Effector memory CD8-positive, alpha-beta T cell (primary cell): ENCODE measurements around the gene SAP30.

ENCODE experiments used
- ATAC-seq: fragments of 150-1000 bp; cut with Tn5 transposase; replicated peaks from 2 replicates; pipeline ENCODE4 v1.10.0; 2021; ENCODE audit warnings: mild to moderate bottlenecking, moderate library complexity
- DNase-seq, 3 experiments: peaks; one replicate each; pipeline ENCODE4 v3.0.0; 2021
- H3K27ac Mint-ChIP-seq, 2 donors: one replicate each; pipeline ENCODE4 v1.8.0; 2022; ENCODE audit warnings: mild to moderate bottlenecking in 2 of 2, mixed read lengths in 2 of 2, moderate library complexity in 2 of 2
- H3K27me3 Mint-ChIP-seq, 2 donors: one replicate each; pipeline ENCODE4 v1.8.0; 2022; ENCODE audit warnings: mixed read lengths in 2 of 2
- H3K36me3 Mint-ChIP-seq: one replicate; pipeline ENCODE4 v1.8.0; 2022; ENCODE audit warnings: mild to moderate bottlenecking, moderate library complexity, mixed read lengths; ENCODE audit not compliant: insufficient read depth
- H3K4me1 Mint-ChIP-seq, 2 donors: one replicate each; pipeline ENCODE4 v1.8.0; 2022; ENCODE audit warnings: low read depth in 2 of 2, mixed read lengths in 2 of 2
- H3K4me3 Mint-ChIP-seq, 2 donors: one replicate each; pipeline ENCODE4 v1.8.0; 2022; ENCODE audit warnings: mild to moderate bottlenecking in 2 of 2, mixed read lengths in 2 of 2, moderate library complexity in 2 of 2
- H3K9me3 Mint-ChIP-seq, 2 donors: one replicate each; pipeline ENCODE4 v1.8.0; 2022; ENCODE audit warnings: mixed read lengths in 2 of 2

SAP30 gene

GRCh38 chr4:173380987-173381386 is 10.2 kb downstream of the SAP30 start:
- Mint-ChIP-seq H3K4me1 (peaks cover 0 to 2% of the 10 kb centered on the region in 2 donors), H3K27me3 (no peaks in the 10 kb centered on the region), H3K36me3 (no peaks in the 10 kb centered on the region), H3K4me3 (no peak overlapping the region), H3K9me3 (no peaks in the 10 kb centered on the region), H3K27ac (no peak overlapping the region)
- ATAC-seq: no peak
- no peak for DNase-seq

- Mint-ChIP-seq H3K27me3 (no peaks in the 10 kb centered on the region), H3K27ac (no peak overlapping the region), H3K4me1 (peaks cover 0 to 2% of the 10 kb centered on the region in 2 donors), H3K36me3 (no peaks in the 10 kb centered on the region), H3K4me3 (no peak overlapping the region), H3K9me3 (no peaks in the 10 kb centered on the region)
- DNase-seq (no peak), ATAC-seq (no peak)
Observed at GRCh38 chr4:173381610-173382009, 10.9 kb downstream of the SAP30 start.

GRCh38 chr4:173382349-173382748 is 11.6 kb downstream of the SAP30 start:
- Mint-ChIP-seq H3K27me3 (no peaks in the 10 kb centered on the region), H3K27ac (no peak overlapping the region)
- ATAC-seq: no peak

GRCh38 chr4:173386751-173387150 is 16.0 kb downstream of the SAP30 start:
- H3K27me3 Mint-ChIP-seq: no peaks in the 10 kb centered on the region
- H3K9me3 Mint-ChIP-seq: no peaks in the 10 kb centered on the region
- no peak overlapping the region for H3K27ac Mint-ChIP-seq
- no peaks in the 10 kb centered on the region for H3K4me1 Mint-ChIP-seq
- no peak for DNase-seq
- no peak for ATAC-seq
- peaks cover 3% of the 10 kb centered on the region for H3K36me3 Mint-ChIP-seq
- no peak overlapping the region for H3K4me3 Mint-ChIP-seq

More at GRCh38 chr4:173382349-173382748, 11.6 kb downstream of the SAP30 start:
- no peak overlapping the region for H3K4me3 Mint-ChIP-seq
- no peaks in the 10 kb centered on the region for H3K9me3 Mint-ChIP-seq
- H3K4me1 Mint-ChIP-seq: peaks cover 0 to 2% of the 10 kb centered on the region in 2 donors
- DNase-seq: no peak
- H3K36me3 Mint-ChIP-seq: no peaks in the 10 kb centered on the region

- Mint-ChIP-seq H3K9me3 (no peaks in the 10 kb centered on the region), H3K36me3 (peaks cover 3% of the 10 kb centered on the region)
Observed at GRCh38 chr4:173391701-173392100, 20.9 kb downstream of the SAP30 start.

GRCh38 chr4:173397604-173398003 is 26.9 kb downstream of the SAP30 start:
- H3K27ac Mint-ChIP-seq: no peak overlapping the region
- H3K9me3 Mint-ChIP-seq: no peaks in the 10 kb centered on the region

More at GRCh38 chr4:173391701-173392100, 20.9 kb downstream of the SAP30 start:
- DNase-seq (no peak), ATAC-seq (no peak)
- Mint-ChIP-seq H3K27me3 (no peaks in the 10 kb centered on the region), H3K4me3 (no peak overlapping the region), H3K27ac (no peak overlapping the region), H3K4me1 (no peaks in the 10 kb centered on the region)

GRCh38 chr4:173398220-173398619 is 27.5 kb downstream of the SAP30 start:
- Mint-ChIP-seq H3K36me3 (no peaks in the 10 kb centered on the region), H3K27ac (no peak overlapping the region), H3K4me3 (no peak overlapping the region), H3K9me3 (no peaks in the 10 kb centered on the region), H3K27me3 (no peaks in the 10 kb centered on the region), H3K4me1 (no peaks in the 10 kb centered on the region)
- DNase-seq (no peak), ATAC-seq (no peak)

More at GRCh38 chr4:173397604-173398003, 26.9 kb downstream of the SAP30 start:
- H3K4me1 Mint-ChIP-seq: no peaks in the 10 kb centered on the region
- ATAC-seq: no peak
- no peaks in the 10 kb centered on the region for H3K36me3 Mint-ChIP-seq
- DNase-seq: no peak
- H3K27me3 Mint-ChIP-seq: no peaks in the 10 kb centered on the region
- no peak overlapping the region for H3K4me3 Mint-ChIP-seq

GRCh38 chr4:173398779-173399415 is 28.1 kb downstream of the SAP30 start, which contains the start of gene SCRG1:
Gene SCRG1 (minus strand): TSS chr4:173399116. CDS start chr4:173391414, 7,702 bp downstream.
- Mint-ChIP-seq H3K4me1 (no peaks in the 10 kb centered on the region), H3K27ac (no peak within 1 kb of the TSS), H3K27me3 (no peaks in the 10 kb centered on the region), H3K9me3 (no peaks in the 10 kb centered on the region), H3K36me3 (no peaks in the 10 kb centered on the region), H3K4me3 (no peak within 1 kb of the TSS)
- ATAC-seq: no peak
- DNase-seq: no peak

- no peaks in the 10 kb centered on the region for H3K36me3 Mint-ChIP-seq
- no peak overlapping the region for H3K4me3 Mint-ChIP-seq
- H3K9me3 Mint-ChIP-seq: no peaks in the 10 kb centered on the region
- DNase-seq (no peak), ATAC-seq (no peak)
- no peaks in the 10 kb centered on the region for H3K27me3 Mint-ChIP-seq
- no peaks in the 10 kb centered on the region for H3K4me1 Mint-ChIP-seq
- no peak overlapping the region for H3K27ac Mint-ChIP-seq
Observed at GRCh38 chr4:173401063-173401462, 30.3 kb downstream of the SAP30 start.

- H3K9me3 Mint-ChIP-seq: no peaks in the 10 kb centered on the region
- H3K4me1 Mint-ChIP-seq: no peaks in the 10 kb centered on the region
- H3K4me3 Mint-ChIP-seq: no peak overlapping the region
- H3K27ac Mint-ChIP-seq: no peak overlapping the region
- DNase-seq: no peak
- no peak for ATAC-seq
- no peaks in the 10 kb centered on the region for H3K36me3 Mint-ChIP-seq
- no peaks in the 10 kb centered on the region for H3K27me3 Mint-ChIP-seq
Observed at GRCh38 chr4:173403051-173403450, 32.3 kb downstream of the SAP30 start.

GRCh38 chr4:173404296-173404865 is 33.6 kb downstream of the SAP30 start:
- Mint-ChIP-seq H3K4me1 (no peaks in the 10 kb centered on the region), H3K9me3 (no peaks in the 10 kb centered on the region), H3K4me3 (no peak overlapping the region), H3K27ac (no peak overlapping the region), H3K27me3 (no peaks in the 10 kb centered on the region), H3K36me3 (peaks cover 2% of the 10 kb centered on the region)
- ATAC-seq (no peak), DNase-seq (no peak)

- no peak overlapping the region for H3K4me3 Mint-ChIP-seq
- no peak for DNase-seq
- peaks cover 3% of the 10 kb centered on the region for H3K36me3 Mint-ChIP-seq
- H3K9me3 Mint-ChIP-seq: no peaks in the 10 kb centered on the region
- no peaks in the 10 kb centered on the region for H3K4me1 Mint-ChIP-seq
- no peaks in the 10 kb centered on the region for H3K27me3 Mint-ChIP-seq
- no peak for ATAC-seq
- no peak overlapping the region for H3K27ac Mint-ChIP-seq
Observed at GRCh38 chr4:173405840-173406606, 35.3 kb downstream of the SAP30 start.

- no peak overlapping the region for H3K27ac Mint-ChIP-seq
- H3K36me3 Mint-ChIP-seq: peaks cover 3% of the 10 kb centered on the region
- no peak for ATAC-seq
- no peak overlapping the region for H3K4me3 Mint-ChIP-seq
- H3K9me3 Mint-ChIP-seq: no peaks in the 10 kb centered on the region
- no peaks in the 10 kb centered on the region for H3K4me1 Mint-ChIP-seq
- DNase-seq: no peak
- H3K27me3 Mint-ChIP-seq: no peaks in the 10 kb centered on the region
Observed at GRCh38 chr4:173410079-173410478, 39.3 kb downstream of the SAP30 start.
